ENCODE results near the gene LYSMD2. TPM values are rescaled to one million over a fixed set of nuclear protein-coding genes. Genes with fewer than 3 reads are reported as not detected.

LYSMD2 gene
- polyA plus RNA-seq, 1 donor from 2014 or later: 8.3 TPM

GRCh38 chr15:51768018-51768417 is 30.6 kb upstream of the LYSMD2 start:
- Histone ChIP-seq H3F3A (ENCODE audit: insufficient read depth, low read length, poor library complexity, severe bottlenecking) (no peaks in the 10 kb centered on the region), H3K27me3 (ENCODE audit: insufficient read depth, low read depth, low read length) (no peaks in the 10 kb centered on the region), H3K4me3 (ENCODE audit: low read length) (no peak overlapping the region), H3K27ac (ENCODE audit: low read length) (no peak overlapping the region), H3K9me2 (ENCODE audit: insufficient read depth, low read length) (no peaks in the 10 kb centered on the region), H3K79me2 (replicated peaks; ENCODE audit: insufficient read depth, low read length) (no peaks in the 10 kb centered on the region), H3K36me3 (ENCODE audit: insufficient read depth, low read length) (peaks cover 4% of the 10 kb centered on the region), H2AFZ (ENCODE audit: low read depth, low read length) (no peak overlapping the region), H3K4me2 (ENCODE audit: low read length) (no peak overlapping the region), H3K9ac (ENCODE audit: low read length) (no peak overlapping the region), H3K9me3 (ENCODE audit: low read length) (no peaks in the 10 kb centered on the region), H4K20me1 (ENCODE audit: insufficient read depth) (no peaks in the 10 kb centered on the region)
- TF ChIP-seq RAD21 (conservative IDR thresholded peaks at IDR 0.05) (no peak), EP300 (conservative IDR thresholded peaks at IDR 0.05; ENCODE audit: poor library complexity, severe bottlenecking) (no peak), REST (IDR thresholded peaks at IDR 0.05; ENCODE audit: borderline replicate concordance) (no peak), MXI1 (conservative IDR thresholded peaks at IDR 0.05; ENCODE audit: poor library complexity, severe bottlenecking) (no peak), CTCF (IDR thresholded peaks at IDR 0.05; ENCODE audit: poor library complexity, severe bottlenecking) (no peak), EZH2 (IDR thresholded peaks at IDR 0.05; ENCODE audit: borderline replicate concordance, insufficient read depth, low read length, poor library complexity, severe bottlenecking) (no peak), SMC3 (conservative IDR thresholded peaks at IDR 0.05; ENCODE audit: poor library complexity) (no peak)

GRCh38 chr15:51766341-51766740 is 28.9 kb upstream of the LYSMD2 start:
- no peak overlapping the region for H3K9ac ChIP-seq (ENCODE audit: low read length)
- H3K9me3 ChIP-seq (ENCODE audit: low read length): no peaks in the 10 kb centered on the region
- H2AFZ ChIP-seq (ENCODE audit: low read depth, low read length): no peak overlapping the region
- no peaks in the 10 kb centered on the region for H3K9me2 ChIP-seq (ENCODE audit: insufficient read depth, low read length)
- no peaks in the 10 kb centered on the region for H4K20me1 ChIP-seq (ENCODE audit: insufficient read depth)
- no peak overlapping the region for H3K4me2 ChIP-seq (ENCODE audit: low read length)
- no peak overlapping the region for H3K27ac ChIP-seq (ENCODE audit: low read length)
- H3K36me3 ChIP-seq (ENCODE audit: insufficient read depth, low read length): peaks cover 4% of the 10 kb centered on the region
- H3K27me3 ChIP-seq (ENCODE audit: insufficient read depth, low read depth, low read length): no peaks in the 10 kb centered on the region
- H3F3A ChIP-seq (ENCODE audit: insufficient read depth, low read length, poor library complexity, severe bottlenecking): no peaks in the 10 kb centered on the region
- no peak overlapping the region for H3K4me3 ChIP-seq (ENCODE audit: low read length)
- H3K79me2 ChIP-seq (replicated peaks; ENCODE audit: insufficient read depth, low read length): no peaks in the 10 kb centered on the region
- TF ChIP-seq EZH2 (IDR thresholded peaks at IDR 0.05; ENCODE audit: borderline replicate concordance, insufficient read depth, low read length, poor library complexity, severe bottlenecking): no peak
- TF ChIP-seq REST (IDR thresholded peaks at IDR 0.05; ENCODE audit: borderline replicate concordance): no peak
